ENCODE measurements around the gene FCGR3B.
"Not testable (repeated sequence)": the region's sequence is repeated elsewhere in the genome, so short reads cannot be mapped to it uniquely, and the experiment has no call there.

Gene FCGR3B

GRCh38 chr1:161631076-161631475, at the start of gene FCGR3B:
TSS of gene FCGR3B (minus strand) at chr1:161631176. CDS start at chr1:161631094, 82 bp downstream.
- no peak for DNase-seq

GRCh38 chr1:161678500-161678899, 47.5 kb upstream of the FCGR3B start:
- DNase-seq: no peak

- DNase-seq: no peak
Measured at GRCh38 chr1:161676958-161677689, 46.1 kb upstream of the FCGR3B start.

GRCh38 chr1:161676441-161676840, 45.5 kb upstream of the FCGR3B start:
- DNase-seq: no peak

- not testable (repeated sequence) for DNase-seq
Measured at GRCh38 chr1:161674908-161675307, 43.9 kb upstream of the FCGR3B start.

- DNase-seq: not testable (repeated sequence)
Measured at GRCh38 chr1:161674447-161674846, 43.5 kb upstream of the FCGR3B start.

- DNase-seq: not testable (repeated sequence)
Measured at GRCh38 chr1:161673437-161673836, 42.5 kb upstream of the FCGR3B start.

GRCh38 chr1:161671045-161672020, 40.4 kb upstream of the FCGR3B start:
- not testable (repeated sequence) for DNase-seq

GRCh38 chr1:161664689-161665088, 33.7 kb upstream of the FCGR3B start:
- not testable (repeated sequence) for DNase-seq

GRCh38 chr1:161663569-161663968, 32.6 kb upstream of the FCGR3B start:
- DNase-seq: not testable (repeated sequence)

GRCh38 chr1:161662684-161663339, 31.8 kb upstream of the FCGR3B start, which contains the start of gene FCGR2B:
TSS of gene FCGR2B (plus strand) at chr1:161663143. CDS start at chr1:161663242, 99 bp downstream.
- not testable (repeated sequence) for DNase-seq

GRCh38 chr1:161661660-161662311, 30.8 kb upstream of the FCGR3B start:
- DNase-seq: not testable (repeated sequence)

GRCh38 chr1:161658524-161658923, 27.5 kb upstream of the FCGR3B start:
- not testable (repeated sequence) for DNase-seq

- DNase-seq: not testable (repeated sequence)
Measured at GRCh38 chr1:161653971-161654370, 23.0 kb upstream of the FCGR3B start.

- DNase-seq: not testable (repeated sequence)
Measured at GRCh38 chr1:161653541-161653940, 22.6 kb upstream of the FCGR3B start.

GRCh38 chr1:161647507-161648360, 16.8 kb upstream of the FCGR3B start:
- DNase-seq: peak; percentile 58

- DNase-seq: not testable (repeated sequence)
Measured at GRCh38 chr1:161644855-161645254, 13.9 kb upstream of the FCGR3B start.

- DNase-seq: not testable (repeated sequence)
Measured at GRCh38 chr1:161643481-161644208, 12.7 kb upstream of the FCGR3B start.

- peak; percentile 23 for DNase-seq
Measured at GRCh38 chr1:161642697-161643096, 11.7 kb upstream of the FCGR3B start.

GRCh38 chr1:161639203-161639602, 8.2 kb upstream of the FCGR3B start:
- DNase-seq: not testable (repeated sequence)

All from HCEC 1CT (cell line).